Forelimb muscle (tissue), 1 donor: ENCODE data around the gene NOTCH4. TPM values are rescaled to one million over a fixed set of nuclear protein-coding genes. Genes with fewer than 3 reads are reported as not detected.
A peak's percentile ranks its signal among the peaks of the same experiment; 100 is the strongest.
"Not testable (repeated sequence)": the region's sequence is repeated elsewhere in the genome, so short reads cannot be mapped to it uniquely, and the experiment has no call there.

ENCODE experiments used
- DNase-seq: peaks from one replicate; pipeline ENCODE4 v3.0.0-alpha.2; 2013; ENCODE audit warnings: low read depth
- polyA plus RNA-seq: library from polyadenylated mRNA; unstranded; fragments of 120-200 nt; gene quantifications from one replicate; pipeline ENCODE4 v1.2.1, GENCODE V29; 2013; ENCODE audit not compliant: insufficient read length

NOTCH4 gene
- polyA plus RNA-seq, 1 donor = 19.9 TPM

- no peak for DNase-seq
Measured at GRCh38 chr6:32194388-32194787, 29.5 kb downstream of the NOTCH4 start.

DNA sequence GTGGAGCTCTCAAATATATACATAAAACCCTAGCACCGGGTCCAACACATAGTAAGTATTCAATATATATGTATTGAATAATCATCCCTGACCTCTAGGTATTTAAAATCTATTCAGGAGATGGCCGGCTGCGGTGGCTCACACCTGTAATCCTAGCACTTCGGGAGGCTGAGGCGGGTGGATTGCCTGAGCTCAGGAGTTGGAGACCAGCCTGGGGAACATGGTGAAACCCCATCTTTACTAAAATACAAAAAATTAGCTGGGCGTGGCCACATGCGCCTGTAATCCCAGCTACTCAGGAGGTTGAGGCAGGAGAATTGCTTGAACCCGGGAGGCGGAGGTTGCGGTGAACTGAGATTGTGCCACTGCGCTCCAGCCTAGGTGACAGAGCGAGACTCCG is 30.8 kb downstream of the NOTCH4 start:
- not testable (repeated sequence) for DNase-seq

DNA sequence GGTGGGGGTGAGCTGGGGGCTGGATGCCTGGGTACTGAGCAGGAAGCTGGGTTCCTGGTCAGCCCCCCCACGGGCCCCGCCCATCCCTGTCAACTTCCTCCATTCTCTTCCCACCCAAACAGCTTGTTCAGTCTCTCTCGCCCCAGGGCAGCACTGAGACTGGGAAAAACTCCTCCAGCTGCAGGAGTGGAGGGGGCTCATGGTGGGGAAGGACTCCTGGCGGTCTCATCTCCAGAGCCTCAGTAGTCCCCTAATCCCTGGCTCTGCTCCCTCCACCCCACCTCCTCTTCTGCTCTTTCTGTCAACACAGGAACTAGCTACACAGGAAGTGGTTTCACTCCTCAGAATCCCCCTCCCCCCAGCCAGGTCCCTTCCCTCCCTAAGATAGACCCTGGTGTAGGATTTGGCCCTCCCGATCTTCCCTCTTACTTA is 31.2 kb downstream of the NOTCH4 start, which contains the start of gene GPSM3:
GPSM3 (minus strand) TSS at position 36 of the 432 bp plus-strand sequence. CDS start 130 bp downstream, outside the sequence.
- no peak for DNase-seq

GRCh38 chr6:32191696-32192607 is 31.9 kb downstream of the NOTCH4 start:
- no peak for DNase-seq

DNA sequence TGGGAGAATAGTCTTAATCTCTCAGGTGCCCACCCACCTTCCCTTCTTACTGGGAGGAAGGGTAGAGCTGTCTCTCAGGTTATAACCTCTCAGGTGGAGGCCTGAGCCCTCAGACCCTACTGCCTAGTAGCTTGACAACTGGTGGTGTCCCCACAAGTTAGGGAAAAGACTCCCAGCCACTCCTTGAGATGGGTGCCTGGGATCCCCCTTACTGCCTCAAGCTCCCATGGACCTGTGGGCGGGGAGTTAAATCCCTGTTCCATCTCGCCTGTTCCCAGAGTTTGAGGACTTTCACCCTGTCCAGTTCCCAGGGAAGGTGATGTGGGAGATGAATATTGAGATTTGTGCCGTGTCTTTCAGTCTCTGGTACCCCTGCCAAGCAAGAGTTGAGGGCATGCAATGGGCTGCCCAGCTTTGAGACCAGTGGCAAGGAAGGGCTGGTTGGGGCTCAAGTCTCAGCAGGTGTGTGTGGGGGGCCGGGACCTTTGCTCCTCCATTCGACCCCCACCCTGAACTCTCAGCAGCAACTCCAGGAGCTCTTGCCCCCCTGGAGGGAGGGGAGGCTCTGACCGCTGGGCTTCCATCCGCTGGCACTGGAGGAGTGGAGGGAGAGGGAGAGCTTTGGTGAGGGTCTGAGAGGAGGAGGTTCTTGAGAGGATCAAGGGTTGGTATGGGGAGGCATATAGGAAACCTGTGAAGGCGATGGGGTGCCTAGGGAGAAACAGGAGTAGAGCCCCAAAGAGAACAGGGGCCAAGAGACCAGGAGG is 32.8 kb downstream of the NOTCH4 start:
- DNase-seq = no peak

DNA sequence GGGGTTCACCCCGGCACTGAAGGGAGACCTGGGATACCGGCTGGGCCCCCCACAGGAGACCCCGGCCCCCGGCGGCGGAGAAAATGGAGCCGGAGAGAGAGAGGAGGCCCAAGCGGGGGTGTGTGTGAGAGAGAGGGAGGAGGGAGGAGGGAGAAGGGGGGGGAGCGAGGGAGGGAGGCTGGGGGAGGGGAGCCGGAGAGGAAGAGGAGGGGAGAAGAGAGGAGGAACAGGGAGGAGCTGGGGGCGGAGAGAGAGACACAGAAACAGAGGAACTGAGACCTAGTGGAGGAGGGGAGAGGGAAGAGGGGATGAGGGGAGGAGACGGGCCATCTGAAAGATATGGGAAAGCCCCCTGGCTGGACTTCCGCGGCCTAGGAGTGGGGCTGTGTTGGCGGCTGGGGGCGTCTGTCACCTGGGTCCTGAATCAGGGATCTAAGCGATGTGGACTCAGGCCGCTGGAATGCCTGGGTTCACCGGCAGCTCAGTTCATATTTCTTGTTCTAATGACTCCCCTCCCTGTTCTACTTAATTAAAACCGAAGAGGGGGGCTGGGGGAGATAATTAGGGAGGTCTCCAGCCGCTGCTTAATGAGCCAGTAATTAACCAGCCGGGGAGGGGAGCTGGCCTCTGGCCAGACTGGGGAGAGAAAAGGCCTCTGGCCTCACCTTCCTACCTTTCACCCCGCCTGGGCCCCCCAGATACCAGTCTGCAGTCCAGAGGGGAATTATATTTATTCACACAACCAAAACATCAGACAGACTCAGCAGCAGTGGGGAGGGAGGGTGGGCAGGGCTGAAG is 33.6 kb downstream of the NOTCH4 start, which contains the start of gene PBX2:
PBX2 (minus strand) TSS at position 149 of the 798 bp plus-strand sequence. CDS start 287 bp downstream, outside the sequence.
- DNase-seq = peak; percentile 87

GRCh38 chr6:32189742-32190053 is 34.2 kb downstream of the NOTCH4 start:
- no peak for DNase-seq

GRCh38 chr6:32189069-32189741 is 34.7 kb downstream of the NOTCH4 start:
- no peak for DNase-seq

- no peak for DNase-seq
Measured at GRCh38 chr6:32188381-32189068, 35.3 kb downstream of the NOTCH4 start.

DNA sequence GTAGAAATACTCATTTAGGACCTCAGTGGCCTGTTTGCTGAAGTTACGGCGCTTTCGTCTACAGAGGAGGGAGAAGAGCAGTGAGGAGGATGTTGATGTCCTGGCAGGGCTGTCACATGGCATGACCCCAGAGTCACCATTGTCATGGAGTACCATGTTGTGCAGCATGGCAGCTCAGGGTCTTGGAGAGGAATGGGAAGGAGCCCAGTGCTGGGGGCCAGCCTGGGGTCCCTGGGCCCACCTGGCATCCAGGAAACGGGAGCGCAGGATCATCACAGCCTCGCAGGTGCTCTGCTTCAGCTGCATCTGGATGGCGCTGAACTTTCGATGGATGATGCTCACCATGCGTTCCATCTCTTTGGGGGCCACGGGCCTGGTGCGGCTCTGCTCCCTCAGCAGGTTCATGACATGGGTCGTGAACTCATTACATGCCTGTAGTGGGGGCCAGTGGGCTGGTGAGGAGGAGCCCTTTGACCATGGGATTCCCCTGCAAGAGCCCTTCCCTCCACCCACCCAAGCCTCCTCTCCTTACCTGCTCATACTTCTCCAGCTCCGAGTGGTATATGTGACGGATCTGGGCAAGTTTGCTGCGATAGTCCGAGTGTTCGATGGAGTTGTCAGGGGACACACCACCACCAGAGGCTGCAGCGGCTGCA is 36.0 kb downstream of the NOTCH4 start:
- not testable (repeated sequence) for DNase-seq

GRCh38 chr6:32187009-32187709 is 36.7 kb downstream of the NOTCH4 start:
- DNase-seq = no peak

GRCh38 chr6:32186151-32186840 is 37.6 kb downstream of the NOTCH4 start:
- DNase-seq = not testable (repeated sequence)

DNA sequence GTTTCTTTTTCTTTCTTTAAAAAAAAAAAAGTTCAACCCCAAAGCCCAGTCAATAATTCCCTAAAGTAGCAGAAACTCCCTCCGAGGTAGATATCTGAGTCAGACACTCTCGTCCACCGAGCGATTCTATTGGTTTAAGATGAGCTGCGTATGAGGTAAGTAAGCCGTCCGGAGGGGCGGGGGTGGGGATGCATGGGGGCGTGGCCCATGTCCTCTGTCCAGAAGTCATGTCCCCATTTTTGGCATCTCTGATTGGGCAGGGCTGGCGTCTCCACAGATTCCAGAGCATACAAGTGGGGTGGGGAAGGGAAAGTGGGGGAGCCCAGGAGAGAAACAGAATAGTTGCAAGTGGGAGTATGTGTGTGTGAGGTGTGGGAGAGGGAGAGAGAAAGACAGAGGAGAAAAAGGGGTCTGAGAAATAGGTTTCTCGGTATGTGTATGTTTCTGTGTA is 38.2 kb downstream of the NOTCH4 start:
- DNase-seq = not testable (repeated sequence)

DNA sequence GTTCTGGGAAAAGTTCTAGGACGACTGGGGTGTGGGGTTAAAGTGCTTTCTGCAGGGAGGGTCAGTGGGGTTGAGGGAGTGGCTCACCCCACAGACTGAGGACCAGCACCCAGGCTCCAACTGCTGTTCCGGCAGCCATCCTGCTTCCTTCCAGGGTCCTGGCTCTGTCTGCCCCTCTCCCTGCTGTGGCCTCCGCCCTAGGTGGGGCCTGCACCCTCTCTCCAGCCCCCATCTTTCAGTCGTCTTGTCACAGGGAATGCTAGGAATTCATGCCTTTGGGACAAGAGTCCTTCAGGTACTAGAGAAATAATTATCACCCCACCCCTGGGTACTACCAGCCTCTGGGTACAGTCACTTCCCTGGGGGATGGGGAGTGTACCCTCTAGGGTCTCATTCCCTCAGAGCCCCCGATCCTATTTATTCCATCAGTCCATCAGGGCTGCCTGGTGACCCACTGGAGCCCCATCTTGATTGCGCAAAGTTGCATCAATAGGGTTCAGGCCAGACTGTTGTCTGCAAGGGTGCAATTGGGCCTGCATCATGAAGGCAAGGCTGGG is 39.7 kb downstream of the NOTCH4 start, which contains the start of gene AGER:
AGER (minus strand) TSS at position 170 of the 557 bp plus-strand sequence; CDS start at position 139, 31 bp downstream.
- DNase-seq = no peak

DNA sequence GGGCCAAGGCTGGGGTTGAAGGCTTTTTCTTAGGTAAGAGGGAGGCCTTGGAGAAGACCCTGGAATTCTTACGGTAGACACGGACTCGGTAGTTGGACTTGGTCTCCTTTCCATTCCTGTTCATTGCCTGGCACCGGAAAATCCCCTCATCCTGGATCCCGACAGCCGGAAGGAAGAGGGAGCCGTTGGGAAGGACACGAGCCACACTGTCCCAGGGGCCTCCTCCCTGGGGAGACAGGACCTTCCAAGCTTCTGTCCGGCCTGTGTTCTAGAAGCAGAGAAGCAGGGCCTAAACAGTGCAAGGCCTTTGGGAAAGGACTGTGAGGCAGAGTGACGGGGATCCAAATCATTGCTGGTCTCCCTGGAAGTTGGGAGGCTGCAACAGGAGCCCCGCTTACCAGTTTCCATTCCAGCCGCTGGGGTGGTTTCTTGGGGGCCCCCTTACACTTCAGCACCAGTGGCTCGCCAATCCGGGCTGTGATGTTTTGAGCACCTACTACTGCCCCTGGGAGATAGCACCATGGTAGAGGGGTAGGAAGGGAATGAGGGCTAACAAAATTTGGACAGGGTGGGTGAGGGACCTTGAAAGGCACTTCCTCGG is 40.3 kb downstream of the NOTCH4 start:
- DNase-seq = no peak

DNA sequence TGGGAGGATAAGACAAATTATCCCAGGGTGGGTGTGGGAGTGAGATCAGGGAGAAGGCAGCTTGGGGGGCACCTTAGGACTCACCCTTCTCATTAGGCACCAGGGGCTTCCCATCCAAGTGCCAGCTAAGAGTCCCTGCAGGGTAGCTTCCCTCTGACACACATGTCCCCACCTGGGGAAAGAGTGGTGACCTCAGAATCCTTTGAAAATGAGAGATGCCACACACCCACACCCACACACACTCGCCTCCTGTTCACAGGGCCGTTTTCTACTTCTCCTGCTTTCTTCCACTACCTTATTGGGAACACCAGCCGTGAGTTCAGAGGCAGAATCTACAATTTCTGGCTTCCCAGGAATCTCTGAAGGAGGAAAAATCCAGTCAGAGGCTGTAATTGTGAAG is 40.8 kb downstream of the NOTCH4 start:
- DNase-seq = no peak

- no peak for DNase-seq
Measured at GRCh38 chr6:32182555-32182981, 41.3 kb downstream of the NOTCH4 start.
